ENCODE measurements around the gene SPRR2G. TPM values are rescaled to one million over a fixed set of nuclear protein-coding genes. Genes with fewer than 3 reads are reported as not detected.
A peak's percentile ranks its signal among the peaks of the same experiment; 100 is the strongest.
"Not testable (repeated sequence)": the region's sequence is repeated elsewhere in the genome, so short reads cannot be mapped to it uniquely, and the experiment has no call there.

The SPRR2G gene
- total RNA-seq, 1 donor from 2014 or later: not detected

- no peaks in the 10 kb centered on the region for H3K4me1 ChIP-seq
- TF ChIP-seq CTCF (IDR thresholded peaks at IDR 0.05): no peak
- H3K4me3 ChIP-seq: no peak overlapping the region
- H3K36me3 ChIP-seq: no peaks in the 10 kb centered on the region
- no peaks in the 10 kb centered on the region for H3K9me3 ChIP-seq
- no peaks in the 10 kb centered on the region for H3K27me3 ChIP-seq
- DNase-seq (no peak), ATAC-seq (no peak)
- H3K27ac ChIP-seq: no peak overlapping the region
- intact Hi-C loops (cut with DNase I): no loop called here
Observed at GRCh38 chr1:153125536-153125935, 25.2 kb downstream of the SPRR2G start.

GRCh38 chr1:153123793-153124192 is 26.9 kb downstream of the SPRR2G start:
- H3K4me1 ChIP-seq; H3K9me3 ChIP-seq; intact Hi-C loops (cut with DNase I); H3K36me3 ChIP-seq; H3K27ac ChIP-seq; H3K4me3 ChIP-seq; ATAC-seq; DNase-seq; H3K27me3 ChIP-seq: not testable (repeated sequence)

- no peaks in the 10 kb centered on the region for H3K27me3 ChIP-seq
- H3K9me3 ChIP-seq: no peaks in the 10 kb centered on the region
- no peak overlapping the region for H3K4me3 ChIP-seq
- H3K4me1 ChIP-seq: no peaks in the 10 kb centered on the region
- no peaks in the 10 kb centered on the region for H3K36me3 ChIP-seq
- peak; percentile 12 for ATAC-seq
- DNase-seq: no peak
- no peak overlapping the region for H3K27ac ChIP-seq
- no peak for TF ChIP-seq CTCF (IDR thresholded peaks at IDR 0.05)
- intact Hi-C loops (cut with DNase I): no loop called here
Observed at GRCh38 chr1:153122831-153123421, 27.8 kb downstream of the SPRR2G start.

- Histone ChIP-seq H3K27me3 (no peaks in the 10 kb centered on the region), H3K4me1 (no peaks in the 10 kb centered on the region), H3K4me3 (no peak overlapping the region), H3K27ac (no peak overlapping the region), H3K9me3 (no peaks in the 10 kb centered on the region), H3K36me3 (no peaks in the 10 kb centered on the region)
- no peak for ATAC-seq
- DNase-seq: no peak
- no peak for TF ChIP-seq CTCF (IDR thresholded peaks at IDR 0.05)
- intact Hi-C loops (cut with DNase I): no loop called here
Observed at GRCh38 chr1:153120945-153121344, 29.7 kb downstream of the SPRR2G start.

- no peak for DNase-seq
Observed at GRCh38 chr1:153119491-153119971, 31.2 kb downstream of the SPRR2G start.

GRCh38 chr1:153115264-153115663 is 35.4 kb downstream of the SPRR2G start:
- H3K36me3 ChIP-seq; H3K4me3 ChIP-seq; DNase-seq; H3K4me1 ChIP-seq; H3K27me3 ChIP-seq; H3K9me3 ChIP-seq; H3K27ac ChIP-seq; intact Hi-C loops (cut with DNase I); ATAC-seq: not testable (repeated sequence)

More at GRCh38 chr1:153119491-153119971, 31.2 kb downstream of the SPRR2G start:
- Histone ChIP-seq H3K27me3 (no peaks in the 10 kb centered on the region), H3K27ac (no peak overlapping the region), H3K36me3 (no peaks in the 10 kb centered on the region), H3K4me3 (no peak overlapping the region), H3K9me3 (no peaks in the 10 kb centered on the region), H3K4me1 (no peaks in the 10 kb centered on the region)
- intact Hi-C loops (cut with DNase I): no loop called here
- ATAC-seq: no peak
- TF ChIP-seq CTCF (IDR thresholded peaks at IDR 0.05): no peak

GRCh38 chr1:153113416-153113815 is 37.3 kb downstream of the SPRR2G start, which contains the start of gene SPRR2F:
SPRR2F (minus strand) TSS chr1:153113516; CDS start chr1:153112733, 783 bp downstream.
- Histone ChIP-seq H3K27me3 (no peaks in the 10 kb centered on the region), H3K4me3 (no peak within 1 kb of the TSS), H3K36me3 (no peaks in the 10 kb centered on the region), H3K9me3 (no peaks in the 10 kb centered on the region), H3K27ac (no peak within 1 kb of the TSS), H3K4me1 (no peaks in the 10 kb centered on the region)
- no peak for DNase-seq
- no peak for ATAC-seq
- no peak for TF ChIP-seq CTCF (IDR thresholded peaks at IDR 0.05)
- intact Hi-C loops (cut with DNase I): no loop called here

GRCh38 chr1:153112454-153112853 is 38.2 kb downstream of the SPRR2G start:
- intact Hi-C loops (cut with DNase I); H3K27me3 ChIP-seq: not testable (repeated sequence)

More at GRCh38 chr1:153112454-153112853, 38.2 kb downstream of the SPRR2G start:
- not testable (repeated sequence) for ATAC-seq, H3K27ac ChIP-seq, H3K9me3 ChIP-seq, DNase-seq, H3K36me3 ChIP-seq, H3K4me1 ChIP-seq, H3K4me3 ChIP-seq
